ENCODE results near the gene RHOD.

Gene RHOD

GRCh38 chr11:67053896-67054329, 2.7 kb upstream of the RHOD start:
- Histone ChIP-seq H3K9ac (ENCODE audit: low read length) (no peak overlapping the region), H3K4me2 (ENCODE audit: low read depth, low read length, poor library complexity, severe bottlenecking) (no peak overlapping the region), H3F3A (ENCODE audit: insufficient read depth) (no peaks in the 10 kb centered on the region), H2AFZ (ENCODE audit: low read depth, low read length, severe bottlenecking) (no peak overlapping the region), H3K9me3 (ENCODE audit: insufficient read depth, low read length) (no peaks in the 10 kb centered on the region), H3K27ac (ENCODE audit: low read depth, low read length) (no peak overlapping the region), H4K20me1 (ENCODE audit: low read depth, low read length) (no peaks in the 10 kb centered on the region), H3K27me3 (ENCODE audit: low read length) (no peaks in the 10 kb centered on the region), H3K9me2 (replicated peaks; ENCODE audit: insufficient read depth, low read length) (no peaks in the 10 kb centered on the region), H3K4me3 (ENCODE audit: insufficient read depth, low read length, poor library complexity, severe bottlenecking) (no peak overlapping the region), H3K36me3 (ENCODE audit: low read length) (no peaks in the 10 kb centered on the region), H3K79me2 (ENCODE audit: insufficient read depth, low read length) (no peaks in the 10 kb centered on the region)
- TF ChIP-seq CTCF (IDR thresholded peaks at IDR 0.05; ENCODE audit: insufficient read depth, low read length, poor library complexity, severe bottlenecking) (peak; percentile 59), EZH2phosphoT487 (conservative IDR thresholded peaks at IDR 0.05; ENCODE audit: low read length) (no peak)

- H3F3A ChIP-seq (ENCODE audit: insufficient read depth), result no peaks in the 10 kb centered on the region
Observed at GRCh38 chr11:67054346-67054835, 2.3 kb upstream of the RHOD start.

GRCh38 chr11:67054836-67055523, 1.7 kb upstream of the RHOD start:
- TF ChIP-seq EZH2phosphoT487 (conservative IDR thresholded peaks at IDR 0.05; ENCODE audit: low read length) (no peak), CTCF (IDR thresholded peaks at IDR 0.05; ENCODE audit: insufficient read depth, low read length, poor library complexity, severe bottlenecking) (no peak)
- no peak overlapping the region for H2AFZ ChIP-seq (ENCODE audit: low read depth, low read length, severe bottlenecking)
- no peak overlapping the region for H3K4me3 ChIP-seq (ENCODE audit: insufficient read depth, low read length, poor library complexity, severe bottlenecking)
- H3K27me3 ChIP-seq (ENCODE audit: low read length), result no peaks in the 10 kb centered on the region
- H3K79me2 ChIP-seq (ENCODE audit: insufficient read depth, low read length), result no peaks in the 10 kb centered on the region
- H3F3A ChIP-seq (ENCODE audit: insufficient read depth), result no peaks in the 10 kb centered on the region
- H3K4me2 ChIP-seq (ENCODE audit: low read depth, low read length, poor library complexity, severe bottlenecking), result no peak overlapping the region
- no peaks in the 10 kb centered on the region for H4K20me1 ChIP-seq (ENCODE audit: low read depth, low read length)
- H3K9me3 ChIP-seq (ENCODE audit: insufficient read depth, low read length), result no peaks in the 10 kb centered on the region
- H3K36me3 ChIP-seq (ENCODE audit: low read length), result no peaks in the 10 kb centered on the region
- H3K9me2 ChIP-seq (replicated peaks; ENCODE audit: insufficient read depth, low read length), result no peaks in the 10 kb centered on the region
- H3K27ac ChIP-seq (ENCODE audit: low read depth, low read length), result no peak overlapping the region
- no peak overlapping the region for H3K9ac ChIP-seq (ENCODE audit: low read length)

More at GRCh38 chr11:67054346-67054835, 2.3 kb upstream of the RHOD start:
- no peaks in the 10 kb centered on the region for H3K9me3 ChIP-seq (ENCODE audit: insufficient read depth, low read length)
- H3K36me3 ChIP-seq (ENCODE audit: low read length), result no peaks in the 10 kb centered on the region
- no peak overlapping the region for H3K4me2 ChIP-seq (ENCODE audit: low read depth, low read length, poor library complexity, severe bottlenecking)
- no peaks in the 10 kb centered on the region for H3K79me2 ChIP-seq (ENCODE audit: insufficient read depth, low read length)
- H3K4me3 ChIP-seq (ENCODE audit: insufficient read depth, low read length, poor library complexity, severe bottlenecking), result no peak overlapping the region
- no peak overlapping the region for H3K9ac ChIP-seq (ENCODE audit: low read length)
- TF ChIP-seq CTCF (IDR thresholded peaks at IDR 0.05; ENCODE audit: insufficient read depth, low read length, poor library complexity, severe bottlenecking), result no peak
- TF ChIP-seq EZH2phosphoT487 (conservative IDR thresholded peaks at IDR 0.05; ENCODE audit: low read length), result no peak
- H3K9me2 ChIP-seq (replicated peaks; ENCODE audit: insufficient read depth, low read length), result no peaks in the 10 kb centered on the region
- H3K27ac ChIP-seq (ENCODE audit: low read depth, low read length), result no peak overlapping the region
- no peaks in the 10 kb centered on the region for H4K20me1 ChIP-seq (ENCODE audit: low read depth, low read length)
- H2AFZ ChIP-seq (ENCODE audit: low read depth, low read length, severe bottlenecking), result no peak overlapping the region
- H3K27me3 ChIP-seq (ENCODE audit: low read length), result no peaks in the 10 kb centered on the region

Measured in SU-DHL-6 (cell line).